GM12872 (cell line): ENCODE data around the gene SAA2.

Experiments
- TF ChIP-seq, protein P1 (sequence below): IDR thresholded peaks from 3 replicates; pipeline ENCODE4 v1.5.1; 2011; ENCODE audit warnings: low read depth, mild to moderate bottlenecking, low read length, moderate library complexity; ENCODE audit not compliant: insufficient read depth

The SAA2 gene

DNA sequence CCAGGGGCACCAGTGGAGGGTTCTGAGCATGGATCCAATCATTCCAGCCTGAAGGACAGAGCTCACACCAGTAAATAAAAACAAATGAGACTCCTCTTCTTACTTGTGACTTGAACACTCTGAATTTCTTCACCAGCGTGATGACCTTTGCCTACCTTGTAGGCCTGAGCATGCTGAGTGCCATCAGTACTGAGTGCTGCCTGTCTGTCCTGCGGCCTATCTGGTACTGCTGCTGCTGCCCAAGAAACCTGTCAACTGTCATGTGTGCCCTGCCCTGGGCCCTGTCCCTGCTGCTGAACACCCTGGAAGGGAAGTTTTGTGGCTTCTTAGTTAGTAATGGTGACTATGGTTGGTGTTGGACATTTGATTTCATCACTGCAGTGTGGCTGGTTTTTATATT lies 51.9 kb downstream of the SAA2 start:
- TF ChIP-seq, protein P1, sequence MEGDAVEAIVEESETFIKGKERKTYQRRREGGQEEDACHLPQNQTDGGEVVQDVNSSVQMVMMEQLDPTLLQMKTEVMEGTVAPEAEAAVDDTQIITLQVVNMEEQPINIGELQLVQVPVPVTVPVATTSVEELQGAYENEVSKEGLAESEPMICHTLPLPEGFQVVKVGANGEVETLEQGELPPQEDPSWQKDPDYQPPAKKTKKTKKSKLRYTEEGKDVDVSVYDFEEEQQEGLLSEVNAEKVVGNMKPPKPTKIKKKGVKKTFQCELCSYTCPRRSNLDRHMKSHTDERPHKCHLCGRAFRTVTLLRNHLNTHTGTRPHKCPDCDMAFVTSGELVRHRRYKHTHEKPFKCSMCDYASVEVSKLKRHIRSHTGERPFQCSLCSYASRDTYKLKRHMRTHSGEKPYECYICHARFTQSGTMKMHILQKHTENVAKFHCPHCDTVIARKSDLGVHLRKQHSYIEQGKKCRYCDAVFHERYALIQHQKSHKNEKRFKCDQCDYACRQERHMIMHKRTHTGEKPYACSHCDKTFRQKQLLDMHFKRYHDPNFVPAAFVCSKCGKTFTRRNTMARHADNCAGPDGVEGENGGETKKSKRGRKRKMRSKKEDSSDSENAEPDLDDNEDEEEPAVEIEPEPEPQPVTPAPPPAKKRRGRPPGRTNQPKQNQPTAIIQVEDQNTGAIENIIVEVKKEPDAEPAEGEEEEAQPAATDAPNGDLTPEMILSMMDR, result no peak
